NK-92 (cell line): Measurements from ENCODE around the gene HSPA14.
"Not testable (repeated sequence)": the region's sequence is repeated elsewhere in the genome, so short reads cannot be mapped to it uniquely, and the experiment has no call there.

ENCODE experiments used
- DNase-seq: peaks from one replicate; lab custom pipeline; 2025; ENCODE audit not compliant: unreplicated experiment; lab: John Stamatoyannopoulos, UW

The HSPA14 gene

DNA sequence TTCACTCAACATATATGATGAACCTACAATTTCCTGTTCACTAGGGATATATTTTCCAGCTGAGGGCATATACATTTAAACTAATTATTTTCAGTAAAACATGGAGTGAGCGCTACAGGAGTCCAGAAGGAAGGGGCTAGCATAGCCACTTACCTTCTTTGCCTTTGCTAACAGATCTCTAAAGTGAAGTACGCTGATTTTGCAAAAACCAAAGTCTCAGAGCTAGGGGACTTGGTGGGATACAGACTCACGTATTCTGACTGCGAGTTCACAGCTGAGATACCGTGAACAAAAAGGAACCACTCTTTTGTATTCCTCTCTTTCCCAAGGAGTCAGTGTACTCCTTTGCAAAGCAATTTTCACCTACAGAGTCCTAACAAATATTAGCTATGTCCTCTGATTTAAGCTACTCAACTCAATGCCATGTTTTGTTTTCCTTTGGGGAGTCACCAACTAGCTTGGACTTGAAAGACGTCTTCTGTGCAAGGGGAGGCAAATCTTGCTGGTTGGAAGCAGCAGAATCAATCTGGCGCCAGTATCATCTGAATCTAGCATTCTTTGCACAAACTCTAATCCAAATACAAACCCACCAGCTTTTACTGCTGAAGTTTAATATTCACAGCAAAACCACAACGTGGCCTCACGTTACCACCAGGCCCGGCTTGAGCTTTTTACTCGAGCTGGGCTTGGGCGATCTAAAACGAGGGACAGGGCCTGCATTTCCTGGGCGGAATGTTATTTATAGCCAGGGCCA is 926 bp upstream of the HSPA14 start:
- no peak for DNase-seq

DNA sequence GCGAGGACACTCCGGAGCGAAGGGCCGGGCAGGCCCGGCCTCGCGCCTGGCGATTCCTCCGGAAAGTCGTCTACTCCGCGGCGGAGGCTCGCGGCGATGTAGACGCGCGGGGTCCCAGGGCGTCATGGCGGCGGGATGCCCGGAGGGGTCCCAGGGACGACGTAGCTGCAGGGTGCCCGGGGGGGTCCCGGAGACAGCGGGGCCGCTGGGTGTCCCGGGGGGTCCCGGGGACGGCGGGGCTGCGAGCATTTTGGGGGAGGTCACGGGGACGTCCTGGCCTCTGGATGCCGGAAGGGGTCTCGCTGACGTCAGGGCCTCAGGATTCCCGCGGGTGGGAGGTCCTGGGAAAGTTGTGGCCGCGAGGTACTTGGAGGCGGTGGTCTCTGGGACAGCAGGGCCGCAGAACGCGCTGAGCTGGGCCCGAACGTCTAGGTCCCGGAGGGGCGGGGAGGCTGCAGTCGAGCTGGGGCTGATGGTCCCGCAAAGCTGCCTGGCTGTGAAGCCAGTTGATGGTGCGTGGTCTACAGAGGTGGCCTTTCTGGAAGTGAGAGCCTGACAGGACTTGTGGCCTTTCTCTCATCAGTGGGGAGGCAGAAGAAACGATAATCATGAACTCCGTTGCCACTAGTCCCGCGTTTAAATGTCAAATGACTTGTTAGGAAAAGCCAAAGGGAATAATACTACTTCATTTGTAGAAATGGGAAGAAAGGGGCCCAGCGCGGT is 637 bp downstream of the HSPA14 start:
- no peak for DNase-seq

DNA sequence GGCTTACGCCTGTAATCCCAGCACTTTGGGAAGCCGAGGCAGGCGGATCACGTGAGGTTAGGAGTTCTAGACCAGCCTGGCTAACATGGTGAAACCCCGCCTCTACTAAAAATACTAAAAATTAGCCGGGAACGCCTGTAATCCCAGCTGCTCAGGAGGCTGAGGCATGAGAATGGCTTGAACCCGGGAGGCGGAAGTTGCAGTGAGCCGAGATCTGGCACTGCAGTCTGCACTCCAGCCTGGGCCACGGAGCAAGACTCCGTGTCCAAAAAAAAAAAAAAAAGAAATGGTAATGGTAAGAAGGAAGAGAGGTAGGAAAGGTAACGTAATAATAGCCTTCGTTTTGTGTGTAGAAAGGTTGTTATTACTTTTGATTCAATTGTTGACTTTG is 1.2 kb downstream of the HSPA14 start:
- no peak for DNase-seq

DNA sequence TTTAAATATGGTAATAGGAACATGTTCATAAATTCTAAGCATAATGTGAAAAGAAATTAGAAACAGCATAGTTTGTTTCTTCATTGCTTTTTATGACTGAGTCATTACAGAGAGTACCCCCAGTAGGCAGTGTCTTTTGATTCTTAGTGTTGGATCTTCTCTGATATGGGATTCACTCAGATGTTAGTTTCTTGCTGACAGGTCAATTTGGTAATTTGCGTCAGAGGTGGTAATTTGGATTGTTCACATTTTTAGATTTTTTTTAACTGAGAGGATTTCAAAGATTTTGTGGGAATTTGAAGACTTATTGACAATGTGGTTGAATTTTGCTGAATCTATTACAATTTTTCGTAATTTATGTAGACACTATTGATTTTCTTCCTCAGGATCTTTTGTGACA is 2.1 kb downstream of the HSPA14 start:
- no peak for DNase-seq

DNA sequence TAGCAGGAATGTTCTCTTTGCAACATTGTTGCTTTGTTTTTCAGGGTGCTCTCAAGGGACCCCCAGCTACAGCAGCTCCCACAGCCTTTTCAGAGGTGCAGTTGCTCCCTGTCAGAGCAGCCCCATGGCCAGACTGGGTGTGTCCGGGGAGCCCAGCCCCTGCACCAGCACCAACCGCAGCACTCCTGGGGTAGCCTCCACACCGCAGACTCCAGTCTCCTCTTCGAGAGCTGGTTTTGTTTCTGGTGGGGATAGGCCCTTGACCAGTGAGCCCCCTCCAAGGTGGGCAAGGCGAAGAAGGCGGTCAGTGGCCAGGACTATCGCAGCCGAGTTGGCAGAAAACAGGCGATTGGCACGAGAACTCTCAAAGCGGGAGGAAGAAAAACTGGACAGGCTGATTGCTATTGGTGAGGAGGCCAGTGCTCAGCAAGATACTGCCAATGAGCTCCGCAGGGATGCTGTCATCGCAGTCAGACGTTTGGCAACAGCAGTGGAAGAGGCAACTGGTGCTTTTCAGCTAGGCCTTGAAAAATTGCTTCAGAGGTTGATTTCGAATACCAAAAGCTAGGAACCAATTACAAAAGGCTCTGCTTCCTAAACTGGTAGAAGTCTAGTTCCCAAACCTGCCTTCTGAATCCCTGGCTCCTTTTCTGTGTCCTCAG is 5.4 kb downstream of the HSPA14 start:
- DNase-seq: no peak

DNA sequence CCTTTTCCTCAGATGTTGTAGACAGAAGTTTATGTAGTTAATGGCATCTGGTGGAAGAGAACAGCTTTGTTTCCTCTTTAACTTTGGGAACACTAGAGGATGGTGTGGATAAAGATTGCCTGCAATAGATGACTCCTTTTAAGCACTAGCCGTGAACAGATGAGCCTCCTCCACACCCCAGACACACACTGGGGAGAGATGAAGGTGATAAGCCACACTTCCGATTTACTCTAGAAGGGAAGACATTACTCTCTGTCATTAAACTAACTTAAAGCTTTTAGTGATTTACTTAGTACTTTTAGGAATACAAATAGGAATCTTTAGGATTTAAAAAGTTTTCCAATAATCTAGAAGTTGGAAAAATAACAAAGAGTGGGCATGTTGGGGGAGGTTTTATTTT is 6.8 kb downstream of the HSPA14 start:
- DNase-seq: no peak

DNA sequence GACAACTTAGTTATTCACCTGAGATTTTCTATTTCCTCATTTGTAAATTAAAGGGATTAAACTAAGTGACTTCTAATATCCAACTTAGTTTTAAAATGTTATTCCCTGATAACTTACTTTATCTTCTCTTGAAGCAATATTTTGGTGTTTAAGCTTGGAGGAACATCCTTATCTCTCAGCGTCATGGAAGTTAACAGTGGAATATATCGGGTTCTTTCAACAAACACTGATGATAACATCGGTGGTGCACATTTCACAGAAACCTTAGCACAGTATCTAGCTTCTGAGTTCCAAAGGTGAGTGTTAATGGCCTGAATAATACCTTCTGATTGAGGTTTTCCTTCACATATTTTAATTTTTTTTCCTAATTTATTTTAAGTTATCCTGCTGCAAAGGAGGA is 14.1 kb downstream of the HSPA14 start:
- DNase-seq: no peak

DNA sequence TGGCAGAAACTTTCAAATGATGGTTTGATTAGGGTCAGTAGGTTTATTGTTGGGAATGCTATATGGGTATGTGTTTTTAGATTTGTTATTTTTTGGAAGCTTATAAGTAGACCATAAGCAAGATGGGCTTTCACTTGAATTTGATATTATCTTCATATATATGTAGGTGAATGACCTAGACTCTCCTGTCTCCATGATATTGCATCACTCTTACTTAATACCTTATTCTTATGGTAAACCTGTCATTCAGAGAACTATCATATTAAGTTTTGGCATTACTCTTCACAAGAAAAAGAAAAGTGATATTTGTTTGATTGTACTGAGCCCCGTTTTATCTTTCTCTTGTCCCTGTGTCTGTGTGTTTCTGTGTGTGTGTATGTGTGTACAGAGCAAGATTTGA is 17.3 kb downstream of the HSPA14 start:
- DNase-seq: no peak

DNA sequence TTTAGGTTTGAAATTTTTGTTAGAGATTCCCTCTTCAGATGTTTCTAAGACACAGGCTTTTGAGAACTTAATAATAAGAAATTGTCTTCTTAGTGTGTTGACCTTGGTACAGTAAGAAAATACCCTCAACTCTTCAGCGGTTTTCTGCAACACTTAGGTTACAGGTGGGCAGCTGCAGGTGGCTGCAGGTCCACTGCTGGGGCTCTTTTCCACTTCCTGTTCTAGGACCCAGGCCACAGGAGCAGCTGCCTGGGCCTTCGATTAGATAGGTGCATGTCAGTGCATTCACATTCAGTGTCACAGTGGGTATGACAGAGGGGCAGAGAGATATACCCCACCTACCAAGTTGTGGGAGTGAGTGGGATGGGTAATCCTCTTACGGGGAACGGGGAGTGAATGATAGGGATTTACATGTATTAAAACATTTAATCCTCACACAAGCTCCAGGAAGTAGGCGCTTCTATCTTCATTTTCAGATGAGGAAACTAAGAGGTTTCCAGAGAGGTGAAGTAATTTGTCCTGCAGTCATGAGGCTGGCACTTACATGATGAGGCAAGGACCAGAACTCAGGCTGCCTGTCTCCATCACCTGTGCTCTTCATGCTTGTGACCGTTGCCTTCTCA is 20.3 kb downstream of the HSPA14 start:
- no peak for DNase-seq

DNA sequence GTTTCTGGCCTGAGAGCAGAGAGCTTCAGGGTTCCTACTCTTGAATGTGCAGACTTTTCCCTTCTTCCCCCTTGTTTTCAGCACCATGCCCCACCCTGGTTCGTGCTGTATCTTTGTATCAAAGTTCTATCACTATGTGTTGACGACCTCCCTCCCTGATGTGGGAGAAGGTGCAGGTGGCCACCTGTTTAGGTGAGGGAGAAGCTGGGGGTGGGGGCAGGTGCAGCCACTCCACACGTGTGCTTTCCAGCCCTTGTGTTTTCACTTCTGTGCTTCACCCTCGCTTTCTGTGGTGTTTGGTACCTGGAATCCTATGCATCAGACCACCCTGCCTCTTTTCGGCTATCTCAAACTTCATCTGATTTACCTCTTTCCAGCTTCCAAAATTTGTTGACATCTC is 20.9 kb downstream of the HSPA14 start:
- DNase-seq: no peak

DNA sequence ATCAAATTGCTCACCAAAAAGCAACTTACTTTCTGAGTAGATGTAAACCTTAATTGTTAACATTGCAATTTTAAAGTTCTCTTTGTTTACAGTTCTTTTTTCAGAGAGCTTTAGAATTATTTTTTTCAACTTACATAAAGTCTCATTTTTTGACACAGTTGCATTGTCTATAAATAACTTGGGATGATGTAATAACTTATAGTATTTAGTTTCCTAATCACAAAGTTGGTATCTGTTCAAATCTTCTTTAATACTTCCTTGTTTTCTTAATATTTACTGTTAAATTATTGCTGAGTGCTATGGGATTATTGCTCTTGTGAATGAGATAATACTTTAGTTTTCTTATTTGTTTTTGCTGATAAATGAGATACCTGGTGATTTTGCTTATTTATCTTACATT is 21.7 kb downstream of the HSPA14 start:
- DNase-seq: no peak

DNA sequence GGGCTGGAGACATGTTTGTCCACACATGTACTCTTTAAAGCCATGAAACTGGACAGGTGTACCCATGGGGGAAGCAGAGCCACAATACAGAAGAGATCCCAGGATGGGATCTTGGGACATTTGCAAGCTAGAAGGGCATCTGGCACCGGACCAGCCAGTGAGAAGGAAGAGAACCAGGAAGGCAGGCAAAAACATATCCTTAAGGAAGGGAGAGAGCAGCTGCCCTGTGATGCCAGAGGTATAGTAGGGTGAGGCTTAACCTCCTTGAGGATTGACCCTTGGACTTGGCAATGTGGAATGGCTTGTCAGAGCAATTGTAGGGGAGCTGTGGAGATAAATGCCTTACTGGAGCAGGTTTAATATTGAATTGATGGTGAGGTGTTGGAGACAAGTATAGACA is 22.7 kb downstream of the HSPA14 start:
- DNase-seq: no peak

DNA sequence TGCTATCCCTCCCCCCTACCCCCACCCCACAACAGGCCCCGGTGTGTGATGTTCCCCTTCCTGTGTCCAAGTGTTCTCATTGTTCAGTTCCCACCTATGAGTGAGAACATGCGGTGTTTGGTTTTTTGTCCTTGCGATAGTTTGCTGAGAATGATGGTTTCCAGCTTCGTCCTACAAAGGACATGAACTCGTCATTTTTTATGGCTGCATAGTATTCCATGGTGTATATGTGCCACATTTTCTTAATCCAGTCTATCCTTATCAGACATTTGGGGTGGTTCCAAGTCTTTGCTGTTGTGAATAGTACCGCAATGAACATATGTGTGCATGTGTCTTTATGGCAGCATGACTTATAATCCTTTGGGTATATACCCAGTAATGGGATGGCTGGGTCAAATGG is 26.4 kb downstream of the HSPA14 start:
- DNase-seq: not testable (repeated sequence)

DNA sequence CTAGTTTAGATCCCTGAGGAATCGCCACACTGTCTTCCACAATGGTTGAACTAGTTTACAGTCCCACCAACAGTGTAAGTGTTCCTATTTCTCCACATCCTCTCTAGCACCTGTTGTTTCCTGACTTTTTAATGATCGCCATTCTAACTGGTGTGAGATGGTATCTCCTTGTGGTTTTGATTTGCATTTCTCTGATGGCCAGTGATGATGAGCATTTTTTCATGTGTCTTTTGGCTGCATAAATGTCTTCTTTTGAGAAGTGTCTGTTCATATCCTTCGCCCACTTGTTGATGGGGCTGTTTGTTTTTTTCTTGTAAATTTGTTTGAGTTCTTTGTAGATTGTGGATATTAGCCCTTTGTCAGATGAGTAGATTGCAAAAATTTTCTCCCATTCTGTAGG is 26.8 kb downstream of the HSPA14 start:
- not testable (repeated sequence) for DNase-seq

DNA sequence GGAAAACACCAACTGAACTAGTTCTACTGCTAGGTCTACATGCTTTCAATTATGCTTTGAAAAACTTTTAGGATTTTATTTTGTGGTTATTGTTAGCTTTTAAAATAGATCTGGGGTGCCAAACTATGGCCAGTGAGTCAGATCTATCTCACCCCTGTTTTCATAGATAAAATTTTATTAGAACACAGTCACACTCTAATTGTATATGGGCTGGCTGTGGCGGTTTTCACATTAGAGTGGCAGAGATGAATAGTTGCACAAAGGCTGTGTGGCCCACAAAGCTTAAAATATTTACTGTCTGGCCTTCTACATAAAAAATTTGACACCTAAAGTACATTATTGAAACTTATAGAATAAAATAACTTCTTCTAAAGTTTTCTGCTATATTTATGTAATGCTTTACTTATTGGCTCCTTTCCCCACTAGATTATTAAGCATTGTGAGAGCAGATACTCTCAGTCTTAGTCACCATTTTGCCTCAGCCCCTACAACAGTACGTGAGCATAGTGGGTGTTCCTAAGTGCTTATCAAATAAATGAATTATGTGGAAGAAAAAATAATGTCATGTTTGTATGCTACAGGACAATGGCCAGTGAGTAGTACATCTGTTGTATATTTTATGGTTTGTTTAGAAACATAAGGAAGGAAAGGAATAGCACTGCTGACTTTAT is 35.1 kb downstream of the HSPA14 start:
- no peak for DNase-seq

DNA sequence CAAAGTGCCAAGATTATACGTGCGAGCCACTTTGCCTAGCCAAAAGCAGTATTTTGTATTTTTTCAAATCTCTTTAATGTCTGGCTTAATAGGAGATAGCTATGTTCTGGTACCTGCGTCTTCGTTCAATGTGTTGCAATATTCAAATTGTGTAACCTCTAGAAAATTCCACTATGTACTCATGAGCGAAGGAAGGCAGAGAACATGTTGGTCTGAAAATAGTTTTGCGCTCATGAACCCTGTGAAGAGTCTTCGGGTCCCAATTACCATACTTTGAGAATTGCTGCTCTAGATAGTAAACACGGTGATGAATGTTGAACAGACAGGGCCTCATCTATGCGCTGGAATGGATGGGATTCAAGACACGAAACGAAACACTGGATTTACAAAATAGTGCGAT is 37.8 kb downstream of the HSPA14 start:
- no peak for DNase-seq

DNA sequence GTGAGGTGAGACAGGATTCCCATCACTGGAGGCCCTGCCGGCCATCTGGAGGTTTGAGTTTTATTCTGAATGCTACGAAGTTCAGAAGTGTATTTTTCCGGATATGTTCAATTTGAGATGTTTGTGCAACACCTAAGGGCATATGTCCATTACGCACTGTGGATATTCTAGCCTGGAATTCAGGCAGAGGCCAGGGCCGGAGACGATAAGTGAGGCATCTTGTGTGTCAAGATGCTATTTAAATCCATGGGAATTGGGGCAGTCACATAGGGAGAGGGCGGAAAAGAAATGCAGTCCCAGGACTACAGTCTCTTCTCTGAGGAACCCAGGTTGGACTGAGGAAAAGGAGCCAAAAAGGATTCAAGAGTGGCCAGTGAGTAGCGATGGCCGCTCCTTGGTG is 38.7 kb downstream of the HSPA14 start:
- DNase-seq: no peak

DNA sequence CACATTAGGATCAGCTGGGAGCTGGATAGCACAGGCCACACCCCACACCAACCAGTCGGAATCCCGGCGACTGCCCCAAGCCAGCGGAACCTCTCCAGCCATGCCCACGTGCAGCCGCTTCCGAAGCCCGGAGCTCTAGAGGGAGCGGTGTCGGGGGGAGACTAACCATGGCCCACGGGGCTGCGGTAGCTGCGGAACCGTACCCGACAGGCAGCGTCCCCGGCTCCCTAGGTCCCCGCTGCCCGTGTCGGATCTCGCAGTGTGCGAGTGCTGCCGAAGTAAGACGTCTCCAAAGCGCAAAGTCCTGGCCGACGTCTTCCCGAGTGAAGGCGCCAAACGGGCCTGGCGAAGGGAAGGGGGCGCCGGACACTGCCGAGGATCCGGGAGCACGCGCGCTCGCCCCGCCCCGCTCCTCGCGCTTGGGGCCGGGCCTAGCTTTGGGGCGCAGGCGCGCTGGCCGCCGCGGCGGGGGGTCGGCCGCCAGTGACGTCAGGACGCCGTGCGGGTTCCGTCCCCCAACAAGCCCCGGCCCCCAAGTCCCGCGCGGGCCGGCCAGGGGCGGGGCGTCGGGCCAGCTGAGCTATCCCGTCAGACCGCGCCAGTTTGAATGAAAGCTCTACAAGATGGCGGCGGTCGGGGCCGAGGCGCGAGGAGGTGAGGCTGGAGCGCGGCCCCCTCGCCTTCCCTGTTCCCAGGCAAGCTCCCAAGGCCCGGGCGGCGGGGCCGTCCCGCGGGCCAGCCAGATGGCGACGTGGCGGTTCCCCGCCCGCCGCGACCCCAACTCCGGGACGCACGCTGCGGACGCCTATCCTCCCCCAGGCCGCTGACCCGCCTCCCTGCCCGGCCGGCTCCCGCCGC is 40.4 kb downstream of the HSPA14 start, which contains the start of gene SUV39H2:
SUV39H2 (plus strand) TSS at position 601 of the 858 bp plus-strand sequence; CDS start at position 624, 23 bp downstream.
- peak; percentile 12 for DNase-seq

DNA sequence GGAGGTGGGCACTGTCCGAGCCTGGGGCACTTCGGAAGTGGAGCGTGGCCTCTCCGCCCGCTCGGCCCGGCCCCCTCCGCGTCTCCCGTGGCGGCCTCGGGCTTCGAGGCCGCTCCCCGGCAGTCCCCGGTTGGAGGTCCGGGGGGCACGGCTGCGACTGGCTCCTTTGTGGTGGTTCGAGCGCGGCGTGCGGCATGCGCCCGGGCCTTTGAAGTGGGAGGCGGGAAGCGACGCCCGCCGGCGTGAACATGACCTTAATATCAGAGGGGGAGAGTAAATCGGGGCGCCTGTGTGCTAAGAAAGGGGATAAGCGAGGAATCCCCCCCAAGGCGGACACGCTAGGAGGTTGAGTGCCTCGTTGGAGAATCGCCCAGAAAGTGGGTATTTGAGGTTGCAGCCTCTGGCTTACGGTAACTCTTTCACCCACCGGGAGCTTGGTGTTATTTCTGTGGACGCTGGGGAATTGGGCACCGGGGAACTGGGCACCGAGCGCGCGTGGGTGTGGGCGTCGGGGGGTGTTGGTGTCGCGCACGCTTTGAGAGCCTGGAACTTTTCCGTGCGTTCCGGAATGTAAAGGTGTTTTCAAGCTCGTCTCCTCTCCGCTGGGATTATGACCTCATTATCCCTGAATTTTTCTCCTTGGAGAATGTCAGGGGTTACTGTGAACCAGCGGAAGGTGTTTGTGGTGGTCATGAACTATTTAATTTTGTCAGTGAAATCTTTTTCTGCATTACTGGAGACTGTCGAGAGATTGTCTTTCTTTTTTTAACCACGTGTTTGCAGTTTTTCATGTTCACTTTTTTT is 41.2 kb downstream of the HSPA14 start:
- no peak for DNase-seq

DNA sequence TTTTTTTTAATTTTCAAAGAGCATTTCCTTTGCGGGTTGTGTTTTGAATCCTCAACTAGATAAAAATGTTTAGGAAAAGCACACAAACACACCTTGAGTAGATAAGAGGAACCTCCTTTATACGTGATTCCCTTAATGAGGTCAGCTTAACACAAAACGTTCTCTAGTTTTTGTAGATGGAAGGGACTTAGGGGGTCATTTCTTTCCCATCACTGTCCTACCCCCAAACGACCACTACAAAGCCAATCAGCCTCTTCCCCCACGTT is 41.8 kb downstream of the HSPA14 start:
- no peak for DNase-seq
